ENCODE measurements around the gene EIF2B4. TPM values are rescaled to one million over a fixed set of nuclear protein-coding genes. Genes with fewer than 3 reads are reported as not detected.

The EIF2B4 gene
- total and polyA plus RNA-seq, 2 of the 13 experiments (the other 11 are each of a cell fraction or from before 2014, with no cell fraction given), result 91.5 to 96.4 TPM

GRCh38 chr2:27350106-27350693, 19.9 kb downstream of the EIF2B4 start:
- POLR2A ChIA-PET, result interaction anchor here (1.2 kb wide), 2 partner anchors 23 to 30 kb away, joined by 3 read pairs; no protein-coding TSS in a partner anchor
- intact Hi-C loops (cut with micrococcal nuclease; ENCODE audit: unreplicated experiment), result no loop called here
- ATAC-seq (no peak), FAIRE-seq (no peak), DNase-seq (ENCODE audit: low spot score) (no peak)
- Histone ChIP-seq H3K79me2 (ENCODE audit: insufficient read depth, low read length) (peaks cover 92% of the 10 kb centered on the region), H2AFZ (ENCODE audit: low read length) (no peak overlapping the region), H3K4me3 (replicated peaks in 1 of 3; ENCODE audit: insufficient read depth in 1 of 3, low read depth in 2 of 3, low read length in 3 of 3) (no peak overlapping the region), H4K20me1 (ENCODE audit: insufficient read depth, low read length) (no peaks in the 10 kb centered on the region), H3K27ac (ENCODE audit: extremely low read length, insufficient read depth, low read length) (peak overlapping the region; percentile 3), H3K9ac (ENCODE audit: insufficient read depth, low read depth, low read length) (no peak overlapping the region), H3K27me3 (ENCODE audit: control insufficient read depth in 1 of 2, insufficient read depth in 2 of 2, low read length in 2 of 2) (no peaks in the 10 kb centered on the region), H3K36me3 (replicated peaks in 1 of 2; ENCODE audit: control insufficient read depth in 1 of 2, insufficient read depth in 2 of 2, low read length in 2 of 2) (peaks cover 1 to 5% of the 10 kb centered on the region in 2 experiments; a peak in 3 of 5 replicates), H3K9me3 (ENCODE audit: low read length) (no peaks in the 10 kb centered on the region), H3K4me1 (ENCODE audit: insufficient read depth, low read length) (peaks cover 57% of the 10 kb centered on the region), H3K4me2 (ENCODE audit: low read depth, low read length) (no peak overlapping the region)
- CTCF ChIA-PET (ENCODE audit: low intra/inter-chr PET ratio, low total read pairs), result no interaction called here
- in situ Hi-C loops (cut with HindIII; ENCODE audit: extremely low pct_ligation_motif_present, low pct_unique_long_range_greater_than_20kb), result no loop called here
- BruUV-seq (replicated peaks), result no TSS peak
- 95% methylated on average over 7 of the region's 7 CpGs for WGBS (ENCODE audit: low lambda C conversion rate)
- TF ChIP-seq HMGXB3 (CRISPR knock-in tag; IDR thresholded peaks at IDR 0.05; ENCODE audit: borderline replicate concordance) (no peak), NFAT5 (CRISPR knock-in tag; IDR thresholded peaks at IDR 0.05) (no peak), MAFK (conservative IDR thresholded peaks at IDR 0.05 in 1 of 2, IDR thresholded peaks at IDR 0.05 in 1 of 2; ENCODE audit: low read length in 2 of 2) (peak; percentile 23 to 72; a peak in 3 of 4 replicates), HNRNPUL1 (IDR thresholded peaks at IDR 0.05; ENCODE audit: low read depth, low read length) (no peak), MAFF (IDR thresholded peaks at IDR 0.05; ENCODE audit: low read depth, low read length) (peak; percentile 57; the same call in 1 of the 2 replicates), PHB2 (IDR thresholded peaks at IDR 0.05; ENCODE audit: partially characterized antibody) (no peak), AKNA (CRISPR knock-in tag; IDR thresholded peaks at IDR 0.05; ENCODE audit: borderline replicate concordance) (no peak), ZMAT5 (CRISPR knock-in tag; IDR thresholded peaks at IDR 0.05; ENCODE audit: borderline replicate concordance, low read depth) (no peak)
